Endodermal cell (in vitro differentiated cells): ENCODE measurements around the gene ZNF486. TPM values are rescaled to one million over a fixed set of nuclear protein-coding genes. Genes with fewer than 3 reads are reported as not detected.

ENCODE experiments used
- DNase-seq: peaks from one replicate; pipeline ENCODE4 v3.0.0-alpha.2; 2017
- H3K27ac ChIP-seq: 2 replicates; pipeline ENCODE4 v1.5.1; 2013; ENCODE audit warnings: mild to moderate bottlenecking, low read depth, low read length, moderate library complexity
- H3K27me3 ChIP-seq: 2 replicates; pipeline ENCODE4 v1.6.1; 2013; ENCODE audit warnings: mild to moderate bottlenecking, low read length, moderate library complexity; ENCODE audit not compliant: insufficient read depth, control insufficient read depth, poor library complexity, severe bottlenecking
- H3K36me3 ChIP-seq: 2 replicates; pipeline ENCODE4 v1.7.0; 2013; ENCODE audit warnings: mild to moderate bottlenecking, low read length, moderate library complexity; ENCODE audit not compliant: control insufficient read depth, insufficient read depth
- H3K4me1 ChIP-seq: one replicate; pipeline ENCODE4 v1.7.0; 2013; ENCODE audit warnings: low read length; ENCODE audit not compliant: control insufficient read depth, insufficient read depth
- H3K4me3 ChIP-seq: 2 replicates; pipeline ENCODE4 v1.5.1; 2013; ENCODE audit warnings: mild to moderate bottlenecking, low read length, moderate library complexity
- H3K9ac ChIP-seq: 2 replicates; pipeline ENCODE4 v1.6.1; 2013; ENCODE audit warnings: mild to moderate bottlenecking, low read length, moderate library complexity; ENCODE audit not compliant: poor library complexity, severe bottlenecking; ENCODE audit errors: extremely low read depth
- H3K9me3 ChIP-seq: 2 replicates; pipeline ENCODE4 v1.6.1; 2013; ENCODE audit warnings: mild to moderate bottlenecking, low read length, moderate library complexity; ENCODE audit not compliant: control insufficient read depth
- H3K27ac Mint-ChIP-seq: 2 replicates; pipeline ENCODE4 v1.8.0; 2020; ENCODE audit warnings: mixed read lengths
- H3K27me3 Mint-ChIP-seq: 2 replicates; pipeline ENCODE4 v1.8.0; 2021; ENCODE audit warnings: mild to moderate bottlenecking, mixed read lengths; ENCODE audit not compliant: insufficient read depth
- H3K36me3 Mint-ChIP-seq: 2 replicates; pipeline ENCODE4 v1.8.0; 2020; ENCODE audit warnings: low read depth, mixed read lengths
- H3K4me1 Mint-ChIP-seq: 2 replicates; pipeline ENCODE4 v1.8.0; 2020; ENCODE audit warnings: mixed read lengths
- H3K4me3 Mint-ChIP-seq: 2 replicates; pipeline ENCODE4 v1.8.0; 2020; ENCODE audit warnings: mild to moderate bottlenecking, moderate library complexity, mixed read lengths
- H3K9me3 Mint-ChIP-seq: 2 replicates; pipeline ENCODE4 v1.8.0; 2020; ENCODE audit warnings: mild to moderate bottlenecking, mixed read lengths
- CTCF ChIP-seq: fragments of 200-600 bp; sonication (generic); conservative IDR thresholded peaks from 2 replicates; pipeline ENCODE4 v1.5.0; 2021; ENCODE audit warnings: antibody characterized with exemption, mild to moderate bottlenecking
- WGBS, 2 experiments: methylation state at CpG; one replicate each; pipeline versions ENCODE4 v1.1.5 to v1.1.7; 2013; ENCODE audit warnings: missing lambda C conversion rate in 2 of 2, mixed read lengths in 1 of 2; ENCODE audit not compliant: insufficient coverage in 1 of 2, insufficient read length in 1 of 2; 5-methylcytosine and 5-hydroxymethylcytosine counted together
- total RNA-seq, 2 donors: library from RNA; stranded (reverse); fragmentation: NEBNext Ultra II Directional in 1 of 2; extraction: Animal tissue kit (Norgen Biotek cat#: 25700) in 1 of 2; gene quantifications; 2 replicates in 1 of 2; 3 replicates in 1 of 2; pipeline ENCODE4 v1.2.1, GENCODE V29; 2021

ZNF486 gene
- total RNA-seq, 2 donors from 2014 or later: 20.4 to 27.6 TPM

- Histone ChIP-seq H3K9ac (no peak overlapping the region), H3K4me1 (no peaks in the 10 kb centered on the region), H3K36me3 (peaks cover 74% of the 10 kb centered on the region), H3K9me3 (peaks cover 47% of the 10 kb centered on the region), H3K27me3 (no peaks in the 10 kb centered on the region), H3K4me3 (no peak overlapping the region), H3K27ac (no peak overlapping the region)
- Mint-ChIP-seq H3K36me3 (peaks cover 59% of the 10 kb centered on the region), H3K27ac (no peak overlapping the region), H3K9me3 (peaks cover 17% of the 10 kb centered on the region), H3K4me1 (peaks cover 7% of the 10 kb centered on the region), H3K27me3 (no peaks in the 10 kb centered on the region), H3K4me3 (no peak overlapping the region)
- no peak for DNase-seq
- TF ChIP-seq CTCF: no peak
Observed at GRCh38 chr19:20182222-20182785, 15.3 kb downstream of the ZNF486 start.

DNA sequence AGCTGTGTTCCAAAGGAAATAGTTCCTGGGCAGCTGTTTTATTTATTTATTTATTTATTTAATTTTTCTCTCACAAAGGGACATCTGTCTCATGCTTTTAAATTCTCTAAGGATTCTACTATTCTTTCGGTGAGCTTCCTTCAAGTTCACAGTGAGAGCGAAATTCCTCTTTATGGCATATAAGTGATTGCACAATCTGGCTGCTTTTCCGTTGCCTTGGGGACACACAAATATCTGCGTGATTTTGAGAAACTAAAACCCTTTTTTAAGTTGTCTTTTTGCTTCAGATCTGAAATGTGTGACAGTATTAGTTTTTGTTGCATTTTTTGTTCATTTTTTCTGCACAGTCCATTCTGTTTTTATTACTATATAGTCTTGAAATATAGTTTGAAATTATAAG, 19.2 kb downstream of the ZNF486 start:
- Mint-ChIP-seq H3K4me3 (no peak overlapping the region), H3K27me3 (no peaks in the 10 kb centered on the region), H3K36me3 (peaks cover 62% of the 10 kb centered on the region), H3K4me1 (peaks cover 7% of the 10 kb centered on the region), H3K27ac (no peak overlapping the region), H3K9me3 (peaks cover 5% of the 10 kb centered on the region)
- no peak for TF ChIP-seq CTCF
- no peak for DNase-seq
- 98 to 100% methylated on average over 4 of the region's 4 CpGs for WGBS, 2 experiments
- H3K27ac ChIP-seq: no peak overlapping the region
- no peaks in the 10 kb centered on the region for H3K4me1 ChIP-seq
- no peak overlapping the region for H3K4me3 ChIP-seq
- H3K9me3 ChIP-seq: peaks cover 47% of the 10 kb centered on the region
- no peaks in the 10 kb centered on the region for H3K27me3 ChIP-seq
- peaks cover 76% of the 10 kb centered on the region for H3K36me3 ChIP-seq
- H3K9ac ChIP-seq: no peak overlapping the region

DNA sequence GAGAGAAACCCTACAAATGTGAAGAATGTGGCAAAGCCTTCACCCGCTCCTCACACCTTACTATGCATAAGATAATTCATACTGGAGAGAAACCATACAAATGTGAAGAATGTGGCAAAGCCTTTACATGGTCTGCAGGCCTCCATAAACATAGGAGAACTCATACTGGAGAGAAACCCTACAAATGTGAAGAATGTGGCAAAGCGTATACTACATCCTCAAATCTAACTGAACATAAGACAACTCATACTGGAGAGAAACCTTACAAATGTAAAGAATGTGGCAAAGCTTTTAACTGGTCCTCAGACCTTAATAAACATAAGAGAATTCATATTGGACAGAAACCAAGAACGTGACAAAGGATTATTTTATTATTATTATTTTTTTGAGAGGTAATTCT, 30.7 kb downstream of the ZNF486 start:
- Mint-ChIP-seq H3K27ac (no peak overlapping the region), H3K4me3 (no peak overlapping the region), H3K27me3 (no peaks in the 10 kb centered on the region), H3K36me3 (peaks cover 77% of the 10 kb centered on the region), H3K9me3 (peaks cover 46% of the 10 kb centered on the region), H3K4me1 (no peaks in the 10 kb centered on the region)
- no peak for TF ChIP-seq CTCF
- no peak for DNase-seq
- no peaks in the 10 kb centered on the region for H3K4me1 ChIP-seq
- 100% methylated on average over 2 of the region's 3 CpGs; no CpG with 5 or more reads in 1 of the 2 experiments for WGBS, 2 experiments
- peaks cover 85% of the 10 kb centered on the region for H3K9me3 ChIP-seq
- peak overlapping the region; percentile 63 for H3K4me3 ChIP-seq
- H3K36me3 ChIP-seq: peaks cover 92% of the 10 kb centered on the region
- no peaks in the 10 kb centered on the region for H3K27me3 ChIP-seq
- no peak overlapping the region for H3K27ac ChIP-seq
- H3K9ac ChIP-seq: no peak overlapping the region
